NCI-H187 treated with DMSO at 0.1 percent for 48 hours (cell line): ENCODE measurements around the gene SRSF9.
A peak's percentile ranks its signal among the peaks of the same experiment; 100 is the strongest.
"Not testable (repeated sequence)": the region's sequence is repeated elsewhere in the genome, so short reads cannot be mapped to it uniquely, and the experiment has no call there.

Experiments used
- DNase-seq: peaks from one replicate; lab custom pipeline; 2025; lab: John Stamatoyannopoulos, UW

The SRSF9 gene

DNA sequence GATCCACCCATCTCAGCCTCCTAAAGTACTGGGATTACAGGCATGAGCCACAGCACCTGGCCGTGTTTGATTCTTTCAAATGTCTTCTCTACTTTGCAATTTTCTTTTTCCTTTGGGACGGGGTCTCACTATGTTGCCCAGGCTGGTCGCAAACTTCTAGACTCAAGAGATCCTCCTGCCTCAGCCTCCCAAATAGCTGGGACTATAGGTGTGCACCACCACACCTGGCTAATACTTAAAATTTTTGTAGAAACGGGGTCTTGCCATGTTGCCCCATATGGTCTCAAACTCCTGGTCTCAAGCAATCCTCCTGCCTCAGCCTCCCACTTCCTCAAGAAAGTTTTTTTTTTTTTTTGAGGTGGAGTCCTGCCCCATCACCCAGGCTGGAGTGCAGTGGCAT lies 21.6 kb downstream of the SRSF9 start:
- DNase-seq, result no peak

DNA sequence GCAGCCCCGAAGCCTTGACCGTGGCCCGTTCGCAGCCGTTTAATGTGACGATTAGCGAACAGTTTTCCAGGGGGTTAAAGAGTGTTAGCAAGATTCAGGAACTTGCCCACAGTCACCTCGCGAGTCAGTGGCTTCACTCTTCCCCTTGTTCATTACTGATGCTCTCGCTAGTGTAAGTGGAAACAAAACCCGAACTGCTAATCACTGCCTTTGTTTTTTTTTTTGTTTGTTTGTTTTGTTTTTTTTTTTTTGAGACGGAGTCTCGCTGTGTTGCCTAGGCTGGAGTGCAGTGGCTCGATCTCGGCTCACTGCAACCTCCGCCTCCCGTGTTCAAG lies 22.7 kb downstream of the SRSF9 start:
- not testable (repeated sequence) for DNase-seq

DNA sequence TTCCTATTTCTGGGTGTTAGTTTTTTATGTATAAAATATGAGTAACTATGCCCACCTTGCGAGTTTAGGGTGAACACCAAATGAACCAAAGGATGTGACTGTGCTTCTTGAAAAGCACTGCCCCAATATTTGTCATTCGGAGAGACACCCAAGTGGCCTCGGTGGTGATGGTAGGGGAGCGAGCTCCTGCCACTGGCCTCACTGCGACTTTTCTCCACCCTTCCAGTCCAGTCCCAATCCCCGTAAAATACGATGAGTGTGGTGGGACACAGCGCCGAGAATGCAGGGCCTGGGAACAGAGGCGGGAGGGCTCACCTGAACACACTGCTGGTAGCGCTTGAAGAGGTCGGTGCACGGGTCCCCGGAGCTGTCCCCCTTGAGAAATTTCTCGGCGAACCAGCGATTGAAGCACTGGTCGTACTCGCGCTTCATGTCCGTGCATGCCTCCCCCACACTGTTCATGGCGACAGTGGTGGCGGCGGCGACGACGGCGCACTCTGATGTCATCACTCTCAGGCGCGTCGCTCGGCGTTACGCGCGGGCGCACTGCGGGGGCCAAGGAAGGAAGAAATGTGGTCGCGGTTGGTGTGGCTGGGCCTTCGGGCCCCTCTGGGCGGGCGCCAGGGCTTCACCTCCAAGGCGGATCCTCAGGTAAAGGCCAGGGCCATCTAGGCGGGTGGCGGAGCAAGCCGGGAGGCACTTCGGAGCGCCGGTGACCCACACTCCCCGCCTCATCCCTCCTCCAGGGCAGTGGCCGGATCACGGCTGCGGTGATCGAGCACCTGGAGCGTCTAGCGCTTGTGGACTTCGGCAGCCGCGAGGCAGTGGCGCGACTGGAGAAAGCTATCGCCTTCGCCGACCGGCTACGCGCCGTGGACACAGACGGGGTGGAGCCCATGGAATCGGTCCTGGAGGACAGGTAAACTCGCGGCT lies 23.4 kb downstream of the SRSF9 start, which contains the start of the genes GATC and TRIAP1:
GATC (plus strand) TSS at position 534 of the 933 bp plus-strand sequence; CDS start at position 571, 37 bp downstream.
TRIAP1 (minus strand) TSS at position 474 of the 933 bp plus-strand sequence; CDS start at position 462, 12 bp downstream.
- DNase-seq, result no peak

DNA sequence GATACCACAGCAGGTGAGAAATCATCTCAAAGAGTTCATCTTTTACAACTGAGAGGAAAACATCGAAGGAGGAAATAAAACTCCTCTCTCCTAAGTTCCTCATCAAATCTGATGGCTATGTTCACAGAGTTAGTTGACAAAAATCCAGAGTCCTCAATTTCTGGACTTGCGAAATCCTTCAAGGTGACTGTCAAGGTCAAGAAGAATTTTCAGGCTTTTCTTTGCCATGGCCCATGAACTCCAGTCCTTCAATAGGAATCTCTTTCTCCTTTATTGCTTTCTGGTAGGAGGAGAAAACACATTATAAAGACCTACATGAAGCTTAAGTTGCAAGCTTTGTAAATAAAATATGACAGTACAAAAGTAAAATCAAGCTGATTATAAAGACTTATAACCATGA lies 24.9 kb downstream of the SRSF9 start:
- DNase-seq, result no peak

DNA sequence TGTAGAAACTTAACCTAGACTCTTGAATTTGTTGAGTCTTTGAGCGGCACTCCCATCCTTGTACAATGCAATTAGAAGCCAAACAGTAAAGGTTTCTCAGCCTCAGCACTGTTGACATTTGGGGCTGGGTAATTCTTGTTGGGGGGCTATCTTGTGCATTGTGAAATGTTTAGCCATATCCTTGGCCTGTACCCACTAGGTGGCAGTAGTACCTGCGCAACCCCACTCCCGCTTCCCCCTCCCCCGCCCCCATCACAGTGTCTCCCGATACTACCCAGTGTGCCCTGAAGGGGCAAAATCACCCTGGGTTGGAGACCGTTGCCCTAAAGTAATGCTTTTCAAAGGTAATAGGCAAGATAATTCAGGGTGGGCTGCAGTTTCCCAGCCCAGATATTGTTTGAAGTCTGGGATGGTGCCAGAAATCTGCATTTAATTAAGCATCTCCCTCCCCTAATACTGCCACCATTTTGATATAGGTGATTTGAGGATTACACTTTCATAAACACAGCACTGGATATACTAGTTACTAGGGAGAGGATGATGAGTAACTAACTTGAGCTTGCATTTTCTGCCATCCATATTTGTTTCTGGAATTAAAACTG lies 29.8 kb downstream of the SRSF9 start:
- DNase-seq, result no peak

DNA sequence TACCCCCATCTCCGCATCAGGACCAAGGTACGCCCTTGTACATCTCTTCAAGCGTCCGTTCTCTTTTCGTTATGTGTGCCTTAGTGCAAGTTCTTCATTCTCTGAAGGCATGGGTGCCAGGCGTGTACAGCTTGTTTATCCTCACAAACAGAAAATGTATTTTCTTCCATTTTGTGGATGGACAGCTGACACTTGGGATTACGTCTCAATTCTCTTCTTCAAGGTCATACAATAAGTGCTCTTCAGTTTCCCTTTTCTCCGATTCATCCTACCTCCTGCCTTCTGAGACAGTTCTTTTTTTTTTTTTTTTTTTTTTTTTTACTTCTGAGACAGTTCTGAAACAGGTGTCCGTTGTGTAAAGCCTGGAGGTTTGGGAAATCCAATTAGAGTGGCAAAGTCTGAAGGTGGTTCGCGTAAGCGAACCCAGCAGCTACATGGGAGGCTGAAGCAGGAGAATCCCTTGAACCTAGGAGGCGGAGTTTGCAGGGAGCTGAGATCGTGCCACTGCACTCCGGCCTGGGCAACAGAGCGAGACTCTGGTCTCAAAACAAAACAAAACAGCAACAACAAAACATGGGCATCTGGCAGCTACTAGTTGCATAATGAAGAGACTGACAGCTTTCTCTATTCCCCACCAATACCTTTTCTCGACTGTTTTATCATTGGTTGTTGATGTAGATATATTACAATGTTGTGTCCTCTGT lies 30.9 kb downstream of the SRSF9 start:
- no peak for DNase-seq

DNA sequence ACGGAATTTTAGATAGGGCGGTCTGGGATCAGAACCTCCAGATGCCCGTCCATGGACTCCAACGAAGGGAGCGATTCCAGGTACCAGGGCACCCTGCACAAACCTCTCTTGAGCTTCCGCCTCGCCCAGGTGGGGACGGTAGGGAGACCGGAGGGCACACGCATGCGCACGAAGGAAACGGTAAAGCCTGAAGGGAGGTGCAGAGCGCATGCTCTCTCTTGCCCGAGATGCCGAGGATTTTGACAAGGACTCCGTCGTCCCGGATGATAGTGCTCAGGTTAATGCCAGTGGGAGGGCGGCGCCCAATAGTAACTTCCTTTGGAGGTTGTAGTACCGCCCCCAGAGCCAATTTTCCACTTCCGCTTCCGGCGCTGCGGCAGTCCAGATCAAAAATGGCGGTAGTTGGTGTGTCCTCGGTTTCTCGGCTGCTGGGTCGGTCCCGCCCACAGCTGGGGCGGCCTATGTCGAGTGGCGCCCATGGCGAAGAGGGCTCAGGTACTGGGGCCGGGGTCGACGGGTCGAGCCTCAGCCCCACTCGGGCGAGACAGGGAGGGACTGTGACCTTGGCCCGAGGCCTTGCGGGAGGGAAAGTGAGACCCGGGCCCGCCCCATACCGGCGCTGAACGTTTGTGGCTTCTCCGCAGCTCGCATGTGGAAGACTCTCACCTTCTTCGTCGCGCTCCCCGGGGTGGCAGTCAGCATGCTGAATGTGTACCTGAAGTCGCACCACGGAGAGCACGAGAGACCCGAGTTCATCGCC lies 31.6 kb downstream of the SRSF9 start, which contains the start of gene COX6A1:
COX6A1 (plus strand) TSS at position 379 of the 760 bp plus-strand sequence; CDS start at position 393, 14 bp downstream.
- DNase-seq, result peak; percentile 99

DNA sequence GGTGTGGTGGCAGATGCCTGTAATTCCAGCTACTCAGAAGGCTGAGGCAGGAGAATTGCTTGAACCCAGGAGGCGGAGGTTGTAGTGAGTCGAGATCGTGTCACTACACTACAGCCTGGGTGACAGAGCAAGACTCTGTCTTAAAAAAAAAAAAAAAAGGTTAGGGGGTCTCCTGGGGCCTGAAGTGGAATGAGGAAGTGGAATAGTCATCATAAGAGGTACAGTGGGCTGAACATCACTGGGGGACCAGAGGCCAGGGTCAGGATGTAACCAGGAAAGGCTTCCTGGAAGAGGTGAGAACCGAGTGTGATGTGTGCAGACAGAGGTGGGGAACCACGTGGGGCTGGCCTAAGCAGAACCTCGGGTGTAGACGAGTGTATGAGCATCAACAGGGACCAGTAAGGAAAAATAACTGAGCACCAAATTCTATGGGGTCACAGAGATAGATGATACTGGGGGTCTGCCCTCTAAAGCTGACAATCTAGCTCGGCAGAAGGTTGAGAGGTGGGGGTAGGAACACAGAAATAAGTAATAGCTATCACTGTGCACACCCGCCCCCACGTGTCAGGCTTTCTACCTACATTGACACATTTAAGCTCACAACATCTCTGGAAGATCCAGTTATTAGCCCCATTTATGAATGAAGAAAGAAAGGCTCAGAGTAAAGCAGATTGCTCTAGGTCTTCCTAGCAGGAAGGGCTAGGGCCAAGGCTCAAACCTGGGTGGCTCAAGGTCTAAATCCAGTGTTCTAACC lies 36.6 kb downstream of the SRSF9 start:
- no peak for DNase-seq

DNA sequence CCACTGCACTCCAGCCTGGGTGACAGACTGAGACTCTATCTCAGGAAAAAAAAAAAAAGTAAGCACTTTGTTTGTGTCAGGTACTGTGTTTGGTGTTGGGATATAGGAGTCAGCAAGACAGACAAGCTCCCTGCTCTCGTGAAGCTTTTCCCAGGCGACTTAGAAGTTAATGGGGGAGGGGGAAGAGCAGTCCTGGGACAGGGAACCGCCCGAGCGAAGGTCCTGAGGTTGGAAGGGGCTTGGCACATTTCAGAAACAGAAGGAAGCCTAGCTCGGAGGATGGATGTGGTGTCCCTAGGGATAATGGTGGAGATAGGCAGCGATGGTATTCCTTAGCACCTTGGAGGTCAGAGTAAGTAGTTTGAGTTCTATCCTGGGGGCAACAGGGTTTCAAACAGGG lies 40.2 kb downstream of the SRSF9 start:
- DNase-seq, result no peak

DNA sequence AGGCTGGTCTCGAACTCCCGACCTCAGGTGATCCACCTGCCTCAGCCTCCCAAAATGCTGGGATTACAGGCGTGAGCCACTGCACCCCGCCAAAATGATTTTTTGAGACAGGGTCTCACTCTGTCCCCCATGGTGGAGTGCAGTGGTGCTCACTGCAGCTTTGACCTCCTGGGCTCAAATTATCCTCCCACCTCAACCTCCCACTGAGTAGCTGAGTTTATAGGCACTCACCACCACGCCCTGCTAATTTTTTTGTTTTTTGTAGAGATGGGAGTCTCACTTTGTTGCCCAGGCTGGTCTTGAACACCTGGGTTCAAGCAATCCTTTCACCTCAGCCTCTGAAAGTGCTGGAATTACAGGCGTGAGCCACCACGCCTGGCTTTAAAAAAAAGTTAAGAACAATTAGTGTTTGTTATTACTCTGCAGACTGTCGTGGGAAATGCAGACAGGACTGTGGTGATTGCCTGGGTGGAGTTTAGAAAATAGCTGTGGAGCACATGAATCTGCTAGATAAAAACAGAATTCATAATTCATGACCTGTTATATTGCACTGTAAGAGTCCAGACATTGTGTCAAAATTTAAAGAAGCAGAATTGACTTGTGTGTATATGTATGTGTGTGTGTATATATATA lies 40.8 kb downstream of the SRSF9 start:
- no peak for DNase-seq

DNA sequence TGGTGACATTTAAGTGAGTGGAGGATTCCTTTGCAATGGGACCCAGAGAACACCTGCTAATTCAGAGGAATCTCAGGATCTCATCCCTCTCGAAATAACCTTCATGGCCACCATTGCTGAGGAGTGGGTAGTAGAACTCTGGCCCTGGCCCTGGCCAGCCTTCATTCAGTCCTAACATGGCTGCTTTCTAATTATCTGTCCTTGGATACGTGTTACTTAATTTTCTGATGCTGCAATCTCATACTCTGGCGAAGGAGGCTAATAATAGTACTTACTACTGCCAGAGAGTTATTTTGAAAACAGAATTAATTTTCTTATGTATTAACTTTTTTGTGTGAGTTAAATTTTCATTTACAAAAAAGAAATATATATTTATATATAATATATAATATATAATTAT lies 43.8 kb downstream of the SRSF9 start:
- no peak for DNase-seq

DNA sequence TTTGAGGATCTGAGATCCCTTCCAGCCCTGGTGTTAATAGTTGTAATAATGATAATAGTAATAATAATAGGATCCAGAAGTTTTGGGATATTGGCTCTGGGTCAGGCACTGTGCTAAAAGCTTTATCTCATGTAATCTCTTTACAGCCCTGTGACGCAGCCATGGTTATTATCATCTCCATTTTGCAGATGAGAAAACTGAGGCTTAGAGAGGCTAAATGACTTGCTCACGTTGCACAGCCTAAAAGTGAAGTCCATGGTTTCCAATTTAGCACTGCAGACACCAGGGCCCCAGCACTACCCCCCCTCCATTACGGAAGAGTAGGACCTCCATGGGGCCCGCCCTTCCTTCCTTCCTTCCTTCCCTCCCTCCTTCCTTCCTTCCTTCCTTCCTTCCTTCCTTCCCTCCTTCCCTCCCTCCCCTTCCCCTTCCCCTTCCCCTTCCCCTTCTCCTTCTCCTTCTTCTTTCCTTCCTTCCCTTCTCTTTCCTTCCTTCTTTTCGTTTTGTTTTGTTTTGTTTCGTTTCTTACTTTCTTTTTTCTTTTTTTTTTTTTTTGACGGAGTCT lies 46.6 kb downstream of the SRSF9 start:
- DNase-seq, result no peak

DNA sequence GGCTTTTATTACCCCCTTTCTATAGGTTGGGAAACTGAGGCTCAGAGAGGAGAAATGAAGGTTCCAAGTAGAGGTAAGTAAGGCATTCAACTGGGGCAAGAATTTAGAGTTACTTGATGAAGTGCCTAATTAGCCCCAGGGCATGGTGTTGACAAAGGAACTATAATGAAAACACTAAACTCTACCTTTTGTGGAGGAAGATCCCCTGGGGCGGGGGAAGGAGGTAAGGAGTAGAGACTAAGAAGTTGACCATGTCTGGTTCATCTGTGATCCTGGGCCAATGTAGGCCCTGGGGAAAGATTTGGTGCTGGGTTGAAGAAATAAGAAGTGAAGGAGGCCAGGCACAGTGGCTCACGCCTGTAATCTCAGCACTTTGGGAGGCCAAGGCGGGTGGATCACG lies 47.8 kb downstream of the SRSF9 start:
- no peak for DNase-seq

DNA sequence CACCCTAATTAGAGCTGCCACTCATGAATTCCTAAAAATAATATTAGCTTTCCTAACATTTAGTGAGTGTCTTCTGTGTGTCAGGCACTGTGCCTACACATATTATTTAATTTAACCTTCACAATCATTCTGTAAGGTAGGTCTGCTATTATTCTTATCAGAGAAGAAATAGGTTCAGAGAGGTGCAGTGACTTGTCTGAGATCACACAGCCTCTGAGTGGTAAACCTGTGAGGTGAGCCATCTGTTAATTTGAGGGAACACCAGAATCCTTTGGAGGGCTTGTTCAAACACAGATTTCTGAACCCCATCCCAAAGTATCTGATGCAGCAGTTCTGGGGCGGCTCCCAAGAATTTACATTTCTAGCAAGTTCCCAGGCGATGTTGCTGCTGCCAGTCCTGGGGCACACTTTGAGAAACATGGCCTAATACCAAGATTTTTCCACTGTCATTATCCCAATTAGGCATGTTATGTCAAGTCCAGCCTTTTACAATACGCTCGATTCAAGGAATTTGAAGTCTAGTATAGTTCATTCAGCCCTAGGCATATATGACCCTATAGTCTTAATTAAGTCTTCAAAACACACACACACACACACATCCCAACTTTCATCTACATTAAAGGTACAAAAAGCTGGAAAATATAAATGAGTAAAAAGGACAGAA lies 51.5 kb downstream of the SRSF9 start:
- DNase-seq, result no peak

DNA sequence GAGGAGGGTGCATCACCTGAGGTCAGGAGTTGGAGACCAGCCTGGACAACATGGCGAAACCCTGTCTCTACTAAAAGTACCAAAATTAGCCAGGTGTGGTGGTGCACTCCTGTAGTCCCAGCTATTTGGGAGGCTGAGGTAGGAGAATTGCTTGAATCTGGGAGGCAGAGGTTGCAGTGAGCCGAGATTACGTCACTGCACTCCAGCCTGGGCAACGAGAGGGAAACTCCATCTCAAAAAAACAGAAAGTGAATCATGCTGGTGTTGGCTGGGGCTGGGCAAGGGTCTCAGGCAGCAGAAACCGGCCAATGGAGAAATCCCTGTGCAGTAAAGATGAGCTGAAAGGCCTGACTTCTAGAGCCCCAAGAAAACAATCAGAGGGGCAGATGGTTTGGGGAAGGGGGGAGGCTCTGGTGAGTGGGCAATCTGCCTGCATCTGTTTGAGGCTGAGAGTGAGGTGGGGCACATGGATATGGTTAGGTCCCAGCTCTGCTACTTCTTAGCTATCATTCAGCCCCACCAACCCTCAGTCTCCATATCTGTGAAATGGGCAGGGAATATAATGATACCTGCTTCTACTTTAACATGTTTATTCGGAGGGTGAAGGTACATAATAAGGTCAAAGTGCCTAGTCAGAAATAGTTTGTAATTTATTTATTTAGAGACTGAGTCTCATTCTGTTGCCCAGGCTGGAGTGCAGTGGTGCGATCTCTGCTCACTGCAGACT lies 52.9 kb downstream of the SRSF9 start:
- DNase-seq, result no peak

DNA sequence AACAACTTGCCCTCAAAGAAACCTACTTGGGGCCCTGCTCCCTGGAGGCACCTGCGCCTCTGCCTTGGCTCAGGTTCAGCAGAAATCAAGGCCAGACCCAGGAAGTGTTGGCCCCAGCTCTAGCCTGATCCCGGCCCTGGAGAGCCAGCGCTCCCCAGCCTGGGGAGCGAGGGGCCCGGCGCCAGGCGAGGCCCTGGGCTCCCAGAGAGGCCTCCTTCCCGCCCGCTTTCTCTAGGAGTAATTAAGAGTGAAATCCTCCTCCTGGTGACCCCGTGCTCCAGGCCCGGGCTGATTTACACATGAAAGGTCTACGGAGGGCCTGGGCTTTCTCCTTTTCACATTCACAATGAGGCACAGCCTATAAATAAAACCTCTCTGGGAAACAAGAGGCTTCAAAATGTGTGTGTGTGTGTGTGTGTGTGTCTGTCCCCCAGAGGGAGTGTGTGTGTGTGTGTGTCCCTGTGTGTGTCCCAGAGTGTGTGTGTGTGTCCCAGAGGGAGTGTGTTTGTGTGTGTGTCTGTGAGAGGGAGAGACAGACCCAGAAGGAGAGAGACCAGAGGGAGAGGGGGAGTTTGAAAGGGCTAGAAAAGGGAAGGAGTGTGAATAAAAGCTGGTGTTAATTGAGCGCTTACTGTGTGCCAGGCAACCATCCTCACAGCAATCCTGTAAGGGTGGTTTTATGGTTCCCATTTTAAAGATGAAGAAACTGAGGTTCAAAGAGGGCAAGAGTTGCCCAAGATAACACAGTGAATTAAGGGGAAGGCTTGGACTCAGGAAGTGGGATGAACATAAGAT lies 55.5 kb downstream of the SRSF9 start:
- no peak for DNase-seq

DNA sequence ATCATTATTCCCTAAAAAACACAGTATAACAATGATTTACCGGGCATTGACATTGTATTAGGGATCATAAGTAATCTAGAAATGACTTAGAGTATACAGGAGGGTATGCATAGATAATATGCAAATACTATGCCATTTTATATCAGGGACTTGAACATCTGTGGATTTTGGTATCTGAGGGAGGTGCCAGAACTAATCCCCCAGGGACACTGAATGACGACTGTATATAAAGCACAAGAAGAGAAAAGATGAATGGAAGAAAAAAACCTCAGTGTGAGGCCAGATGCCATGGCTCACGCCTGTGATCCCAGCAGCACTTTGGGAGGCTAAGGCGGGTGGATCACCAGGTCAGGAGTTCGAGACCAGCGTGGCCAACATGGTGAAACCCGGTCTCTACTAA lies 57.1 kb downstream of the SRSF9 start:
- no peak for DNase-seq
